Measurements from ENCODE around the gene IL32.
A peak's percentile ranks its signal among the peaks of the same experiment; 100 is the strongest.

Gene IL32

GRCh38 chr16:3094289-3095027 lies 29.0 kb downstream of the IL32 start:
- peak; percentile 17 for DNase-seq

- DNase-seq, result no peak
These were observed 30.4 kb downstream of the IL32 start for GRCh38 chr16:3095869-3096268.

- DNase-seq, result no peak
These were observed 30.9 kb downstream of the IL32 start for GRCh38 chr16:3096362-3096761.

- DNase-seq, result no peak
These were observed 31.8 kb downstream of the IL32 start for GRCh38 chr16:3097266-3097665.

GRCh38 chr16:3098459-3099394 lies 33.3 kb downstream of the IL32 start, which contains the start of gene ZSCAN10:
TSS of gene ZSCAN10 (minus strand) at chr16:3099294. CDS start at chr16:3092937, 6,357 bp downstream.
- DNase-seq, result no peak

- DNase-seq, result no peak
These were observed 33.9 kb downstream of the IL32 start for GRCh38 chr16:3099395-3099731.

- peak; percentile 92 for DNase-seq
These were observed 34.5 kb downstream of the IL32 start for GRCh38 chr16:3099732-3100499.

GRCh38 chr16:3101018-3101840 lies 35.8 kb downstream of the IL32 start:
- DNase-seq, result peak; percentile 43

- DNase-seq, result peak; percentile 6
These were observed 36.5 kb downstream of the IL32 start for GRCh38 chr16:3101841-3102470.

- DNase-seq, result peak; percentile 96
These were observed 40.9 kb downstream of the IL32 start for GRCh38 chr16:3106205-3106928.

GRCh38 chr16:3112058-3112880 lies 46.8 kb downstream of the IL32 start, which contains the start of gene ZNF205:
TSS of gene ZNF205 (plus strand) at chr16:3112586. CDS start at chr16:3113431, 845 bp downstream.
- DNase-seq, result peak; percentile 87

- no peak for DNase-seq
These were observed 47.6 kb downstream of the IL32 start for GRCh38 chr16:3112881-3113574.

- DNase-seq, result no peak
These were observed 48.5 kb downstream of the IL32 start for GRCh38 chr16:3113765-3114479.

GRCh38 chr16:3115003-3115402 lies 49.6 kb downstream of the IL32 start:
- no peak for DNase-seq

GRCh38 chr16:3115561-3115960 lies 50.1 kb downstream of the IL32 start:
- no peak for DNase-seq

GRCh38 chr16:3118204-3118790 lies 52.9 kb downstream of the IL32 start:
- no peak for DNase-seq

GRCh38 chr16:3118846-3119245 lies 53.4 kb downstream of the IL32 start:
- no peak for DNase-seq

Measured in eye (tissue), 1 donor.